H9 (cell line): ENCODE data around the gene C6orf120. TPM values are rescaled to one million over a fixed set of nuclear protein-coding genes. Genes with fewer than 3 reads are reported as not detected.

Experiments
- DNase-seq: peaks from one replicate; pipeline ENCODE4 v3.0.0-alpha.2; 2017
- H2AFZ ChIP-seq: one replicate; pipeline ENCODE4 v1.6.1; 2013; ENCODE audit warnings: mild to moderate bottlenecking, low read length, control low read depth, moderate library complexity
- H2AK5ac ChIP-seq: 2 replicates; pipeline ENCODE4 v1.6.1; 2013; ENCODE audit warnings: low read length, control low read depth, mixed read lengths; ENCODE audit not compliant: insufficient read length
- H2BK120ac ChIP-seq: one replicate; pipeline ENCODE4 v1.6.1; 2013; ENCODE audit warnings: low read depth, mild to moderate bottlenecking, low read length, control low read depth, inconsistent platforms; ENCODE audit not compliant: poor library complexity, severe bottlenecking
- H2BK12ac ChIP-seq: 2 replicates; pipeline ENCODE4 v1.6.1; 2013; ENCODE audit warnings: low read length, control low read depth, mixed read lengths, low read depth; ENCODE audit not compliant: insufficient read length
- H2BK15ac ChIP-seq: 2 replicates; pipeline ENCODE4 v1.6.1; 2013; ENCODE audit warnings: low read depth, low read length, control low read depth
- H2BK20ac ChIP-seq: one replicate; pipeline ENCODE4 v1.6.1; 2013; ENCODE audit warnings: low read depth, mild to moderate bottlenecking, low read length, control low read depth, inconsistent platforms; ENCODE audit not compliant: poor library complexity, severe bottlenecking
- H2BK5ac ChIP-seq: 2 replicates; pipeline ENCODE4 v1.6.1; 2013; ENCODE audit warnings: low read length, control low read depth, mixed read lengths; ENCODE audit not compliant: insufficient read length
- H3K14ac ChIP-seq: 2 replicates; pipeline ENCODE4 v1.6.1; 2013; ENCODE audit warnings: low read length, control low read depth; ENCODE audit not compliant: insufficient read depth
- H3K18ac ChIP-seq: 2 replicates; pipeline ENCODE4 v1.6.1; 2013; ENCODE audit warnings: low read depth, mild to moderate bottlenecking, mixed read lengths, low read length, control low read depth; ENCODE audit not compliant: insufficient read length
- H3K23ac ChIP-seq: 2 replicates; pipeline ENCODE4 v1.6.1; 2013; ENCODE audit warnings: low read length, control low read depth, mixed read lengths, low read depth; ENCODE audit not compliant: insufficient read length
- H3K23me2 ChIP-seq: 2 replicates; pipeline ENCODE4 v1.6.1; 2013; ENCODE audit warnings: low read depth, mild to moderate bottlenecking, mixed read lengths, low read length, control low read depth; ENCODE audit not compliant: insufficient read length, poor library complexity, severe bottlenecking
- H3K27ac ChIP-seq: 2 replicates; pipeline ENCODE4 v1.5.1; 2013; ENCODE audit warnings: low read length, control low read depth, mixed read lengths, low read depth; ENCODE audit not compliant: insufficient read length
- H3K27me3 ChIP-seq: 2 replicates; pipeline ENCODE4 v1.6.1; 2013; ENCODE audit warnings: low read length, control low read depth, inconsistent platforms; ENCODE audit not compliant: insufficient read depth
- H3K4ac ChIP-seq: 2 replicates; pipeline ENCODE4 v1.6.1; 2013; ENCODE audit warnings: low read depth, mild to moderate bottlenecking, control low read depth, inconsistent platforms, low read length, moderate library complexity
- H3K4me1 ChIP-seq: 2 replicates; pipeline ENCODE4 v1.6.1; 2013; ENCODE audit warnings: low read length, control low read depth, inconsistent platforms; ENCODE audit not compliant: insufficient read depth
- H3K4me2 ChIP-seq: 2 replicates; pipeline ENCODE4 v1.6.1; 2013; ENCODE audit warnings: low read length, control low read depth, mixed read lengths; ENCODE audit not compliant: insufficient read length, insufficient read depth
- H3K56ac ChIP-seq: 2 replicates; pipeline ENCODE4 v1.6.1; 2013; ENCODE audit warnings: low read depth, mild to moderate bottlenecking, mixed read lengths, low read length, control low read depth; ENCODE audit not compliant: insufficient read length
- H3K79me1 ChIP-seq: 2 replicates; pipeline ENCODE4 v1.6.1; 2013; ENCODE audit warnings: low read depth, mild to moderate bottlenecking, moderate library complexity, low read length, control low read depth, inconsistent platforms; ENCODE audit not compliant: insufficient read depth, poor library complexity, severe bottlenecking
- H3K79me2 ChIP-seq: 2 replicates; pipeline ENCODE4 v1.6.1; 2013; ENCODE audit warnings: low read length, control low read depth, inconsistent platforms; ENCODE audit not compliant: insufficient read depth
- H3K9ac ChIP-seq: 2 replicates; pipeline ENCODE4 v1.6.1; 2013; ENCODE audit warnings: low read length, control low read depth, mixed read lengths; ENCODE audit not compliant: insufficient read length; ENCODE audit errors: extremely low read depth
- H3K9me3 ChIP-seq: one replicate; pipeline ENCODE4 v1.6.1; 2013; ENCODE audit warnings: low read depth, low read length, inconsistent platforms; ENCODE audit not compliant: control insufficient read depth
- H3T11ph ChIP-seq: one replicate; pipeline ENCODE4 v1.6.1; 2013; ENCODE audit warnings: mild to moderate bottlenecking, low read length, control low read depth, inconsistent platforms
- H4K20me1 ChIP-seq: one replicate; pipeline ENCODE4 v1.6.1; 2013; ENCODE audit not compliant: control insufficient read depth, insufficient read length, insufficient read depth
- H4K5ac ChIP-seq: 2 replicates; pipeline ENCODE4 v1.6.1; 2013; ENCODE audit warnings: low read depth, mild to moderate bottlenecking, mixed read lengths, low read length, control low read depth; ENCODE audit not compliant: insufficient read length
- H4K8ac ChIP-seq: replicated peaks from 2 replicates; pipeline ENCODE4 v1.6.1; 2013; ENCODE audit warnings: low read length, control low read depth, mixed read lengths, low read depth; ENCODE audit not compliant: insufficient read length
- H4K91ac ChIP-seq: 2 replicates; pipeline ENCODE4 v1.6.1; 2013; ENCODE audit warnings: low read depth, mild to moderate bottlenecking, moderate library complexity, mixed read lengths, low read length, control low read depth; ENCODE audit not compliant: insufficient read length
- H3K27ac Mint-ChIP-seq, 3 experiments: 2 replicates in 2 of 3; 3 replicates in 1 of 3; pipeline ENCODE4 v1.8.0; 2020 to 2021; ENCODE audit warnings: mixed read lengths in 3 of 3, mild to moderate bottlenecking in 1 of 3, moderate library complexity in 1 of 3
- H3K27me3 Mint-ChIP-seq: 2 replicates; pipeline ENCODE4 v1.8.0; 2021; ENCODE audit warnings: low read depth, mild to moderate bottlenecking, moderate library complexity, mixed read lengths
- H3K36me3 Mint-ChIP-seq, 3 experiments: 2 replicates in 2 of 3; 3 replicates in 1 of 3; pipeline ENCODE4 v1.8.0; 2020 to 2021; ENCODE audit warnings: low read depth in 3 of 3, mixed read lengths in 3 of 3; ENCODE audit not compliant: insufficient read depth in 1 of 3
- H3K4me1 Mint-ChIP-seq, 2 experiments: 2 replicates each; pipeline ENCODE4 v1.8.0; 2020; ENCODE audit warnings: mixed read lengths in 2 of 2
- H3K4me3 Mint-ChIP-seq, 2 experiments: 2 replicates in 1 of 2; 3 replicates in 1 of 2; pipeline ENCODE4 v1.8.0; 2020 to 2021; ENCODE audit warnings: mild to moderate bottlenecking in 2 of 2, mixed read lengths in 2 of 2, moderate library complexity in 1 of 2
- H3K9me3 Mint-ChIP-seq, 2 experiments: 2 replicates in 1 of 2; 3 replicates in 1 of 2; pipeline ENCODE4 v1.8.0; 2020; ENCODE audit warnings: mild to moderate bottlenecking in 2 of 2, mixed read lengths in 2 of 2, moderate library complexity in 1 of 2
- WGBS: extraction: QIAGEN DNeasy Blood & Tissue Kit; methylation state at CpG from one replicate; pipeline ENCODE4 v1.1.7; 2013; ENCODE audit warnings: missing lambda C conversion rate, low lambda C conversion rate, mixed read lengths; ENCODE audit not compliant: insufficient read length; ENCODE audit errors: extremely low coverage; 5-methylcytosine and 5-hydroxymethylcytosine counted together
- total RNA-seq: library from RNA; stranded (reverse); gene quantifications from 2 replicates; pipeline ENCODE4 v1.2.1, GENCODE V29; 2021
- TF ChIP-seq, protein P1 (sequence below): fragments of 200-600 bp; sonication (generic); conservative IDR thresholded peaks from 3 replicates; pipeline ENCODE4 v1.8.0; 2021; ENCODE audit warnings: antibody characterized with exemption, mild to moderate bottlenecking

The C6orf120 gene
- total RNA-seq, 1 experiment from 2014 or later, result 23.2 TPM

DNA sequence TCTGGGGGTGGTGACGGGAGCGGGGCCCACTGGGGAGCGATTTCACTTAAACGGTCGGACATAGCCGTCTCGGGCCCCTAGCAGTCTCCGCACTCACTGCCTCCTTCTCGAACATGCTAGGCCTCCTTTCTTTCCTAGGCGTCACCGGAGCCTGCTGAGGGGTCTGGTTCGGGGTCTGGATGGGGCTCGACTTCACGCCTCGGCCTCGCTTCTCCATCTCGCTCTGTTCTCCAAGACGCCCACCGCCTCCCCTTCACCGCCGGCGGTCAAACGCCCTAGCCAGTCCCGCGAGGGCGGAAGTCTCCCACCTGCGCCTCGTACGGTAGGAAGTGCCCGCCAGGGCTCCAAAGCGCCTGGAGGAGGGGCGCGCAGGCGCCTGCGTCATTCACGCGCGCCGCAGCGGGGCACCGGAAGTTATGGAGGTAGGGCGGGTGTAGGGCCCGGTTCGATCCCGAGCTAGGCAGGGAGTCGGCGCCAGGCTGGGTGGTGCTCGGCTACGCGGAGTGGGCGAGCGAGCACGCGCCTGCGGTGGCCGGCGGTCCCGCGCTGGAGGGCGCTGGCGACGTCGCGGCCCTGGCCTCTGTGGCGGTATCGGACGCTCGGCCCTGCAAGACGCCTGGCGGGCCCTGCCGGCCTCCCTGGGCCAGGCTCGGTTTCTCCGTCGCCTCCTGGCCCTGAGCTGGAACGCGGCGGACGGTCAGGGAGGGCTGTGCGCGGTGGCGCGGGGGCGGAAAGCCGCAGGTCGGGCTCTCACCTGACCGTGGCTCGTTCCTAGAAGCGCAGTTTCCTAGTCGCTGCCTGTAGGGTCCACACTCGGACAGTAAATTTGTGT, 49.5 kb downstream of the C6orf120 start, which contains the start of the genes DYNLT2 and ERMARD:
Gene DYNLT2, minus strand, starts transcription at position 331 of the 832 bp plus-strand sequence. Its CDS starts 114 bp downstream, at position 217.
Gene ERMARD, plus strand, starts transcription at position 381 of the 832 bp plus-strand sequence. Its CDS starts 36 bp downstream, at position 417.
- Histone ChIP-seq H2BK15ac (no peak within 1 kb of the TSS), H3K27me3 (no peaks in the 10 kb centered on the region), H3K79me1 (no peaks in the 10 kb centered on the region), H3K56ac (peak within 1 kb of the TSS; percentile 14), H3K23ac (no peak within 1 kb of the TSS), H3K4me1 (no peaks in the 10 kb centered on the region), H3K23me2 (peaks cover 10% of the 10 kb centered on the region), H3T11ph (no peak within 1 kb of the TSS), H2BK120ac (peak within 1 kb of the TSS; percentile 24), H2AK5ac (no peak within 1 kb of the TSS), H2BK5ac (no peak within 1 kb of the TSS), H3K79me2 (no peaks in the 10 kb centered on the region), H3K18ac (peak within 1 kb of the TSS; percentile 79), H4K5ac (peak within 1 kb of the TSS; percentile 30), H3K4ac (no peak within 1 kb of the TSS; the same call in 1 of the 2 replicates), H3K9me3 (no peaks in the 10 kb centered on the region), H3K27ac (peak within 1 kb of the TSS; percentile 54), H2BK12ac (no peak within 1 kb of the TSS), H3K14ac (peak within 1 kb of the TSS; percentile 96), H2BK20ac (no peak within 1 kb of the TSS), H4K20me1 (no peaks in the 10 kb centered on the region), H2AFZ (no peak within 1 kb of the TSS), H4K8ac (no peak within 1 kb of the TSS), H3K4me2 (peak within 1 kb of the TSS; percentile 65), H3K9ac (peak within 1 kb of the TSS; percentile 88), H4K91ac (no peak within 1 kb of the TSS)
- Mint-ChIP-seq H3K27me3 (no peaks in the 10 kb centered on the region), H3K9me3 (no peaks in the 10 kb centered on the region), H3K4me3 (peak within 1 kb of the TSS; percentile 100), H3K36me3 (peaks cover 0 to 2% (median under 1%) of the 10 kb centered on the region in 3 experiments; a peak in 4 of 7 replicates), H3K4me1 (peaks cover 20 to 25% of the 10 kb centered on the region in 2 experiments), H3K27ac (peak within 1 kb of the TSS; percentile 99 to 100 (median 100))
- WGBS, result no CpG with 5 or more reads among the region's 90 CpGs
- peak; percentile 95 for DNase-seq
- TF ChIP-seq, protein P1, sequence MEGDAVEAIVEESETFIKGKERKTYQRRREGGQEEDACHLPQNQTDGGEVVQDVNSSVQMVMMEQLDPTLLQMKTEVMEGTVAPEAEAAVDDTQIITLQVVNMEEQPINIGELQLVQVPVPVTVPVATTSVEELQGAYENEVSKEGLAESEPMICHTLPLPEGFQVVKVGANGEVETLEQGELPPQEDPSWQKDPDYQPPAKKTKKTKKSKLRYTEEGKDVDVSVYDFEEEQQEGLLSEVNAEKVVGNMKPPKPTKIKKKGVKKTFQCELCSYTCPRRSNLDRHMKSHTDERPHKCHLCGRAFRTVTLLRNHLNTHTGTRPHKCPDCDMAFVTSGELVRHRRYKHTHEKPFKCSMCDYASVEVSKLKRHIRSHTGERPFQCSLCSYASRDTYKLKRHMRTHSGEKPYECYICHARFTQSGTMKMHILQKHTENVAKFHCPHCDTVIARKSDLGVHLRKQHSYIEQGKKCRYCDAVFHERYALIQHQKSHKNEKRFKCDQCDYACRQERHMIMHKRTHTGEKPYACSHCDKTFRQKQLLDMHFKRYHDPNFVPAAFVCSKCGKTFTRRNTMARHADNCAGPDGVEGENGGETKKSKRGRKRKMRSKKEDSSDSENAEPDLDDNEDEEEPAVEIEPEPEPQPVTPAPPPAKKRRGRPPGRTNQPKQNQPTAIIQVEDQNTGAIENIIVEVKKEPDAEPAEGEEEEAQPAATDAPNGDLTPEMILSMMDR, result peak; percentile 16; the same call in 1 of the 3 replicates
